Psoas muscle (tissue), 8 donors: ENCODE data around the gene LHPP. TPM values are rescaled to one million over a fixed set of nuclear protein-coding genes. Genes with fewer than 3 reads are reported as not detected.
A peak's percentile ranks its signal among the peaks of the same experiment; 100 is the strongest.

Experiments used
- ATAC-seq, 4 donors: fragments of 200-7000 bp; cut with Tn5 transposase; one replicate each; pipeline ENCODE4 v1.9.1; 2020; ENCODE audit warnings: moderate library complexity in 3 of 4, mild to moderate bottlenecking in 2 of 4
- DNase-seq, 2 donors: peaks; one replicate each; pipeline ENCODE4 v3.0.0-alpha.2; 2020
- H3K27ac ChIP-seq: fragments of 200-600 bp; one replicate; pipeline ENCODE4 v1.8.0; 2022
- H3K27me3 ChIP-seq, 3 donors: fragments of 200-600 bp in 1 of 3; one replicate each; pipeline versions ENCODE4 v1.6.1 to v1.8.0; 2013 to 2022; ENCODE audit warnings: low read length in 2 of 3, mild to moderate bottlenecking in 2 of 3, moderate library complexity in 1 of 3; ENCODE audit not compliant: insufficient read depth in 3 of 3
- H3K36me3 ChIP-seq, 2 donors: fragments of 200-600 bp in 1 of 2; one replicate each; pipeline versions ENCODE4 v1.6.1 to v1.8.0; 2013 to 2022; ENCODE audit warnings: low read depth in 1 of 2, mild to moderate bottlenecking in 1 of 2, moderate library complexity in 1 of 2; ENCODE audit not compliant: insufficient read depth in 1 of 2
- H3K4me1 ChIP-seq: fragments of 200-600 bp; one replicate; pipeline ENCODE4 v1.8.0; 2022
- H3K4me3 ChIP-seq: fragments of 200-600 bp; one replicate; pipeline ENCODE4 v1.8.0; 2022; ENCODE audit warnings: mild to moderate bottlenecking
- H3K9me3 ChIP-seq: fragments of 200-600 bp; one replicate; pipeline ENCODE4 v1.8.0; 2022
- CTCF ChIP-seq: fragments of 200-600 bp; IDR thresholded peaks from one replicate; pipeline ENCODE4 v1.8.0; 2022; ENCODE audit warnings: antibody characterized with exemption
- WGBS, 3 donors: extraction: QIAGEN DNeasy Blood & Tissue Kit; methylation state at CpG; one replicate each; pipeline versions ENCODE4 v1.1.6 to v1.1.7; 2013; 5-methylcytosine and 5-hydroxymethylcytosine counted together
- intact Hi-C, 2 donors: fragments of 100-400 bp; cut with DNase I; formaldehyde crosslinking; loops; one replicate each; pipeline versions ENCODE4 v1.11.0 to v1.14.2; 2022
- polyA plus RNA-seq, 3 donors: library from polyadenylated mRNA; stranded (reverse); fragments of 200-250 nt; gene quantifications; one replicate each; pipeline ENCODE4 v1.2.3, GENCODE V29; 2013
- total RNA-seq, 4 donors: library from RNA; stranded (reverse); fragmentation: NEBNext Ultra II Directional in 2 of 4; extraction: Animal tissue kit (Norgen Biotek cat#: 25700) in 2 of 4; gene quantifications; one replicate each; pipeline versions ENCODE4 v1.2.1 to v1.2.4, GENCODE V29; 2021 to 2023
- donor health status: healthy with polysubstance abuse.
- donor health status: DM: no; HTN: no; CAD: no; lungs with moderate emphysema.
- donor health status: Bipolar disorder and iron deficiency.
- donor health status: healthy.
- donor health status: DM: yes; HTN: yes; CAD: no.
- donor health status: DM: no; HTN: no; CAD: no.
- donor health status: DM: no; HTN: no; CAD: no.
- donor health status: DM: yes; HTN: yes; CAD: no.

The LHPP gene
- total and polyA plus RNA-seq, 7 donors: 4.7 to 12.8 (median 6.1) TPM

- intact Hi-C loops: no loop called here
- ATAC-seq (no peak), DNase-seq (no peak)
- WGBS, 3 donors: 82 to 91% (median 89%) methylated on average over 11 of the region's 11 CpGs
- no peaks in the 10 kb centered on the region for H3K27me3 ChIP-seq
- H3K36me3 ChIP-seq: no peaks in the 10 kb centered on the region
- no peaks in the 10 kb centered on the region for H3K9me3 ChIP-seq
- no peak overlapping the region for H3K4me3 ChIP-seq
- no peak overlapping the region for H3K27ac ChIP-seq
- H3K4me1 ChIP-seq: no peaks in the 10 kb centered on the region
- no peak for TF ChIP-seq CTCF
Observed at GRCh38 chr10:124611738-124612137, 150.1 kb downstream of the LHPP start.

GRCh38 chr10:124612611-124613498 is 151.2 kb downstream of the LHPP start:
- peak; percentile 29 to 54 (median 36) for ATAC-seq
- no peak for TF ChIP-seq CTCF
- peak; percentile 47 to 75 for DNase-seq
- H3K27ac ChIP-seq: no peak overlapping the region
- intact Hi-C loops: no loop called here
- no peaks in the 10 kb centered on the region for H3K9me3 ChIP-seq
- H3K36me3 ChIP-seq: peaks cover 0 to 5% of the 10 kb centered on the region in 2 donors
- WGBS, 3 donors: 48 to 59% (median 48%) methylated on average over 16 to 18 of the region's 18 CpGs
- H3K27me3 ChIP-seq: no peaks in the 10 kb centered on the region
- H3K4me1 ChIP-seq: no peaks in the 10 kb centered on the region
- no peak overlapping the region for H3K4me3 ChIP-seq

GRCh38 chr10:124614003-124614659 is 152.5 kb downstream of the LHPP start:
- ATAC-seq (peak in 2 of 4 donors; percentile 9 to 10), DNase-seq (no peak)
- H3K27ac ChIP-seq: no peak overlapping the region
- no peaks in the 10 kb centered on the region for H3K9me3 ChIP-seq
- no peaks in the 10 kb centered on the region for H3K4me1 ChIP-seq
- no peak overlapping the region for H3K4me3 ChIP-seq
- intact Hi-C loops: no loop called here
- TF ChIP-seq CTCF: no peak
- peaks cover 0 to 5% of the 10 kb centered on the region in 2 donors for H3K36me3 ChIP-seq
- 73 to 82% (median 82%) methylated on average over 11 of the region's 11 CpGs for WGBS, 3 donors
- H3K27me3 ChIP-seq: no peaks in the 10 kb centered on the region

GRCh38 chr10:124615259-124615658 is 153.6 kb downstream of the LHPP start:
- WGBS, 3 donors: 96 to 97% (median 96%) methylated on average over 32 to 34 of the region's 34 CpGs
- DNase-seq (no peak), ATAC-seq (no peak)
- peaks cover 0 to 5% of the 10 kb centered on the region in 2 donors for H3K36me3 ChIP-seq
- intact Hi-C loops: no loop called here
- no peaks in the 10 kb centered on the region for H3K9me3 ChIP-seq
- H3K4me1 ChIP-seq: no peaks in the 10 kb centered on the region
- H3K27me3 ChIP-seq: no peaks in the 10 kb centered on the region
- TF ChIP-seq CTCF: no peak
- no peak overlapping the region for H3K4me3 ChIP-seq
- no peak overlapping the region for H3K27ac ChIP-seq
